Left ventricle myocardium inferior (tissue), 1 donor: ENCODE results near the gene CLPTM1. TPM values are rescaled to one million over a fixed set of nuclear protein-coding genes. Genes with fewer than 3 reads are reported as not detected.

Experiments used
- DNase-seq: peaks from one replicate; pipeline ENCODE4 v3.0.0-alpha.2; 2020
- H3K27ac ChIP-seq: fragments of 200-600 bp; replicated peaks from 2 replicates; pipeline ENCODE4 v1.8.0; 2021
- H3K27me3 ChIP-seq: fragments of 200-600 bp; 2 replicates; pipeline ENCODE4 v1.8.0; 2021; ENCODE audit warnings: low read depth
- H3K36me3 ChIP-seq: fragments of 200-600 bp; 2 replicates; pipeline ENCODE4 v1.8.0; 2021
- H3K4me1 ChIP-seq: fragments of 200-600 bp; 2 replicates; pipeline ENCODE4 v1.8.0; 2021
- H3K4me3 ChIP-seq: fragments of 200-600 bp; 2 replicates; pipeline ENCODE4 v1.8.0; 2021; ENCODE audit warnings: mild to moderate bottlenecking, moderate library complexity
- H3K9me3 ChIP-seq: fragments of 200-600 bp; replicated peaks from 2 replicates; pipeline ENCODE4 v1.8.0; 2021
- CTCF ChIP-seq: fragments of 200-600 bp; IDR thresholded peaks from 2 replicates; pipeline ENCODE4 v1.8.0; 2021; ENCODE audit warnings: antibody characterized with exemption, mild to moderate bottlenecking, borderline replicate concordance
- intact Hi-C: fragments of 100-400 bp; cut with micrococcal nuclease; formaldehyde crosslinking; loops from one replicate; pipeline ENCODE4 v1.11.0; 2022
- total RNA-seq: library from RNA; stranded (reverse); fragmentation: NEBNext Ultra II Directional; extraction: Animal tissue kit (Norgen Biotek cat#: 25700); gene quantifications from one replicate; pipeline ENCODE4 v1.2.1, GENCODE V29; 2021
- donor health status: DM: no; HTN: yes; CAD: no; lungs with severe emphysema.

CLPTM1 gene
- total RNA-seq, 1 donor from 2014 or later: 89.3 TPM

GRCh38 chr19:45023048-45023447 lies 67.9 kb downstream of the CLPTM1 start:
- H3K36me3 ChIP-seq: peaks cover 12% of the 10 kb centered on the region
- no peaks in the 10 kb centered on the region for H3K27me3 ChIP-seq
- H3K9me3 ChIP-seq: no peaks in the 10 kb centered on the region
- no peak overlapping the region for H3K27ac ChIP-seq
- intact Hi-C loops: no loop called here
- no peaks in the 10 kb centered on the region for H3K4me1 ChIP-seq
- DNase-seq: no peak
- no peak for TF ChIP-seq CTCF
- no peak overlapping the region for H3K4me3 ChIP-seq

DNA sequence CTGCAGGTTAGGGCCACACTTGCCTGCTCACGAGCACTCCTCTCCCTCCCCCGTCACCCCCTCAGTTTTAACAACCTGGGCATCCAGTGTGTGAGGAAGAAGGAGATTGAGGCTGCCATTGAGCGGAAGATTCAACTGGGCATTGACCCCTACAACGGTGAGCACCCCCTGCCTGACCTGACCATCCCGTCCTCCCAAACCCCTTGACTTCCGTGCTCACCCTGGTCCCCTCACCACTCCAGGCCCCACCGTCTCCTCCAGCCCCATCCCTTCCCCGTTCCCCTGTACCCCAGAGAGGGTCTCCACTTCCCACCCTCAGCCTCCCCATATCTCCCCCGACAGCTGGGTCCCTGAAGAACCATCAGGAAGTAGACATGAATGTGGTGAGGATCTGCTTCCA lies 70.1 kb downstream of the CLPTM1 start:
- H3K36me3 ChIP-seq: peaks cover 28% of the 10 kb centered on the region
- H3K27ac ChIP-seq: no peak overlapping the region
- DNase-seq: no peak
- H3K9me3 ChIP-seq: no peaks in the 10 kb centered on the region
- no peaks in the 10 kb centered on the region for H3K27me3 ChIP-seq
- H3K4me3 ChIP-seq: no peak overlapping the region
- intact Hi-C loops: no loop called here
- TF ChIP-seq CTCF: no peak
- H3K4me1 ChIP-seq: no peaks in the 10 kb centered on the region

GRCh38 chr19:45027371-45027770 lies 72.2 kb downstream of the CLPTM1 start:
- Histone ChIP-seq H3K9me3 (no peaks in the 10 kb centered on the region), H3K27ac (no peak overlapping the region), H3K27me3 (no peaks in the 10 kb centered on the region), H3K36me3 (peaks cover 45% of the 10 kb centered on the region), H3K4me3 (no peak overlapping the region), H3K4me1 (no peaks in the 10 kb centered on the region)
- no peak for TF ChIP-seq CTCF
- intact Hi-C loops: no loop called here
- DNase-seq: no peak

GRCh38 chr19:45030825-45031224 lies 75.6 kb downstream of the CLPTM1 start:
- Histone ChIP-seq H3K9me3 (no peaks in the 10 kb centered on the region), H3K4me1 (no peaks in the 10 kb centered on the region), H3K27ac (no peak overlapping the region), H3K27me3 (no peaks in the 10 kb centered on the region), H3K36me3 (peaks cover 70% of the 10 kb centered on the region), H3K4me3 (no peak overlapping the region)
- DNase-seq: no peak
- TF ChIP-seq CTCF: no peak
- intact Hi-C loops: no loop called here

GRCh38 chr19:45032421-45032820 lies 77.2 kb downstream of the CLPTM1 start:
- Histone ChIP-seq H3K27ac (no peak overlapping the region), H3K4me3 (no peak overlapping the region), H3K9me3 (no peaks in the 10 kb centered on the region), H3K27me3 (no peaks in the 10 kb centered on the region), H3K4me1 (no peaks in the 10 kb centered on the region), H3K36me3 (peaks cover 74% of the 10 kb centered on the region)
- DNase-seq: no peak
- no peak for TF ChIP-seq CTCF
- intact Hi-C loops: no loop called here

DNA sequence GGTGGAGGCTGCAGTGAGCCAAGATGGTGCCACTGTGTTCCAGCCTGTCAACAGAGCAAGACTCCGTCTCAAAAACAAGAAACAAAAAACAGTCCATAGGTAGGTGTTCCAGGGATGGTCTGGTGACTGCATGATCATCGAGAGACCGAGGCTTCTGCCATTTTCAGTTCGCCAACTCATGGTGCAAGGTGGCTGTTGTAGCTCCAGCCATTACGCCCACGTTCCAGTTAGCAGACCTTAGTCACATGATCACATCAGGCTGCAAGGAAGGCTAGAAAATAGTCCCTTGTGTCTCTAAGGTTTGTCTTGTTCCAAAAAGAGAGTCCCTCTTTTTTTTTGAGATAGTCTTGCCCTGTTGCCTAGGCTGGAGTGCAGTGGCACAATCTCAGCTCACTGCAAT lies 80.6 kb downstream of the CLPTM1 start:
- intact Hi-C loops: no loop called here

More for the DNA sequence above, 80.6 kb downstream of the CLPTM1 start:
- H3K4me1 ChIP-seq: peaks cover 26% of the 10 kb centered on the region
- H3K4me3 ChIP-seq: no peak overlapping the region
- no peaks in the 10 kb centered on the region for H3K9me3 ChIP-seq
- peaks cover 58% of the 10 kb centered on the region for H3K36me3 ChIP-seq
- no peaks in the 10 kb centered on the region for H3K27me3 ChIP-seq
- no peak for TF ChIP-seq CTCF
- no peak for DNase-seq
- H3K27ac ChIP-seq: no peak overlapping the region
